LoVo (cell line): ENCODE results near the gene RPL37A.
A peak's percentile ranks its signal among the peaks of the same experiment; 100 is the strongest.

Experiments
- DNase-seq: peaks from one replicate; pipeline ENCODE4 v3.0.0-alpha.2; 2016; ENCODE audit warnings: low spot score

Gene RPL37A

DNA sequence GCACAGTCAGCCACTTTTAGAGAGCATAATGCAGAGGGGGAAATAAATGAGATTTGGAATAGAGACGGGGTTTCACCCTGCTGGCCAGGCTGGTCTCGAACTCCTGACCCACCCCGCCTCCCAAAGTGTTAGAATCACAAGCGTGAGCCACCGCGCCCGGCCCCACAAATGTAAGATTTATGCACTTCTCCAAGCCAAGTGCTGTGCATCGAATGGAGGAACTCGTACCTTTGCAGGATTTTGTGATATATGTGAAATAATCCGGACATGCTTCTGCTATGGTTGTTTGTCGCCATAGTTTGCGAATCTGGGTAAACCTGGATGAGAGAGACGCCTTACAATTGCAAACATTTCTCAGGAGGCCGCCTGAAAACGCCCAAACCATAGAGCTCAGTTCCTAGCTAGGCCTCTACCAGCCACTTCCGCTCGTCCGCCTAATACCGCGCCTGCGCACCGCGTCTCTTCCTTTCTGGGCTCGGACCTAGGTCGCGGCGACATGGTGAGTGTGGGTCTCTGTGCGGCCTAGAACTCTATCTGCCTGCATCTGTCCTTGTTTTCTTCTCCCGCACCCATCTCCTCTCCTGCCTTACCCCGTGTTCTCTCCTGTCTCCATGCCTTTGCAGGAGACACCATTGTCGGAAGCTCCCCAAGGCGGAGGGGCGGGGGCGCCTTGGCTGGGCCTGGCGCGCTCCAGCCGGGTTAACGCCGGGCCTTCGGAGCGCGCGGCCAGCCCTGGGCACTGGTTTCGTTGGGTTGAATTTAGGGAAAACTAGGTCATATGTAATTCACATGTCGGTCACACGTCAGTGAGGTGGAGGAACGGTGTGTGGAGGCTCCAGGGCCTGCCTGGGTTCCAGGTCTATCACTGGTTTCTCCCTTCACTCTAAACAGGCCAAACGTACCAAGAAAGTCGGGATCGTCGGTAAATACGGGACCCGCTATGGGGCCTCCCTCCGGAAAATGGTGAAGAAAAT lies at the start of gene RPL37A:
TSS of gene RPL37A (plus strand) at position 466 of the 974 bp plus-strand sequence. CDS start at position 497, 31 bp downstream.
- DNase-seq = peak; percentile 97

DNA sequence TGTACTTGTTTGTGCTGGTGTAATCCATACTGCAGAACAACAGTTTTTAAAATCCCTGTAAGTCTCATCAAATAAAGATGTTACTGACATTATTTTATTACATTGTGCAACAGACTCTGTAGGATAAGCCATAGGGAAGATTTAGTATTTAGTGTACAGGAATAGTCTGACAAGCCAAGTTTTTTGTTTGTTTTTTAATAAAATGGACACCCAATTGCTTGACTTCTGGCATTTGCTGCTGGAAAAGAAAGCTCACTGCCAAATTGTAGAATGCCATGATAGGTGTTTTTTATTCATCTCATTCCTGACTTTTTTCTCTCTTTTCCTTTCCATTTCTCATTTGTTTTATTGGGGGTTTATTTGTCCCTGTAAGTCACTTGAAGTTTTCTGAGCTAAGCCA lies 48.3 kb upstream of the RPL37A start:
- DNase-seq = no peak

DNA sequence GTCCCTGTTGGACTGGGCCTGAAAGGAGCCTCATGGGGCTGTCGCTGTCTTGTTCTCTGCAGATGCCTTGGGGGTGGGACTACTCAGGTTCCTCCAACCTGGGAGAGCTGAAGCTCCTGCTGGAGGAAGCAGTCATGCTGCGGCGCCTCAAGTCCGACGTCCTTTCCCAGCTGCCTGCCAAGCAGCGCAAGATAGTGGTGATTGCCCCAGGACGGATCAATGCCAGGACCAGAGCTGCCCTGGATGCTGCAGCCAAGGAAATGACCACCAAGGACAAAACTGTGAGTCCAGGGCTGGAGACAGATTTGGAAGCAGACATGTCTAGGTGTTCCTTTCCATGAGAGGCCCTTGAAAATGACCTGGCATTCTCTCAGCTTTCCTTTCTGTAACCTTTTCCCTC lies 47.9 kb upstream of the RPL37A start:
- DNase-seq = no peak

DNA sequence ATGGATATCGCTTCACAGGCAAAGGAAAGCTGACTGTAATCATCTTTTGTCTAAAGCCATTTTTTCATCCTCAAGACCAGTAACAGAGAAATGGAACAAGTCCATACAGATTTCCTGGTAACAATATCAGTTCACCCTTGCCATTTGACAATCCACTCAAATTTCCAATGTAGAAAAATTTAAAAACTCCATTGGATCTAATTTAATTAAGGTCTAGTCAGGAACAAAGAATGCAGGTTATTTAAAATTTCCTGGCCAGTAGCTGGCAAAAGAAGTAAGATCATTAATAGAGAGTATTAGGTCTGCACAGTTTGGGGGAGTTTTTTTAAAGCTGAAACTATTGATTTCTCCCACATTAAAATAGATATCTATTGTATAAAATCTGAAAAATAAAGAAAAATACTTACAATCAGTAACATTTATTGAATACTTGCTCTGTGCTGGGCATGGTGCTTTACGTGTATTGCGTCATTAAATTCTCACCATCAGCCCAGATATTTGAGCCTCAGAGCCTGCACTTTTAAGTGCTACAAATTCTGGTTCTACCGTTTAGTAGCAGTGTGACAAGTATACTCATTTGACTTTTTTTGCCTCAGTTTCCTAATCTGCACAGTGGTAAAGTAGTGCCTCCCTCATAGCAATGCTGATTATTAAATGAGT lies 44.6 kb upstream of the RPL37A start:
- DNase-seq = no peak

DNA sequence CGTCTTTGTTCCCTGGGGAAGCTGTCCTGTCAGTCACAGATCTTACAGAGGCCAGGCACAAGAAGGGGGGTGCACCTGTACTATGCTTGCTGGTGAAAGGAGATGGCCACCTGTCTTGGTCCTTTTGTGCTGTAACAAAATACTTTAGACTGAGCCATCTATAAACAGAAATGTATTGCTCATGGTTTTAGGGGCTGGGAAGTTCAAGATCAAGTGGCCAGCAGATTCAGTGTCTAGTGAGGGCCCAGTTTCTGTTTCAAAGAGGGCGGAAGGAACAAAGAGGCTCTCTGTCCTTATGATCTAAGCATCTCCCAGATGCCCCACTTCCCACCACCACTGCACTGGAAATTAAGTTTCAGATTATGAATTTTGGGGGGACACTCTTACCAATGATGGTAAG lies 35.5 kb upstream of the RPL37A start:
- no peak for DNase-seq

DNA sequence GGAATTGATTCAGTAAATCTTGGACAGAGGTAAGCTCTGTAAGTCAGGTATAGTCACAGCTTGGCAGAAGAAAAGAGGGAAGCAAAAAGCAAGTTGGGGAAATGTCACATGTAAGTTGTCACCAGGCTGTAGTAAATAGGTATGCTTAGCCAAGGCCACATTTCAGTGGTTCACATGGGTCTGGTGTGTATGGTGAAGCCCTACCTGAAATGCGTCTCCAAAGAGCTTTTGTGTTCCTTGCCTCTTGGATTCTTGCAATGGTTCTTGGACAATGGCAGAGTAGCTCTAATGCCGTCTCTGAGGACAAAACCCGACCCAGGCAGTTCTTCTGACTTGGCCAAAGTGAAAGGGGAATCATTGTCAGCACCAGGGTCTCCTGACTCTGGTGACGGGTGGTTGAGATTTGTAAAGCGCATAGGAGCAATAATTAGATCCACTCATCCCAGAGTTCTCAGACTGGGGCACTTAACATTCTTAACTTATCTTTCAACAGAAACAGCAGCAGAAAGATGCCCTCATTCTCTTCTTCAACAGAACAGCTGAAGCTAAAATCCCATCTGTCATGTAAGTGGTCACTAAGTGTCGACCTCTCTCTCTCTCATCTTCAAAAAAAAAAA lies 34.4 kb upstream of the RPL37A start:
- DNase-seq = no peak

DNA sequence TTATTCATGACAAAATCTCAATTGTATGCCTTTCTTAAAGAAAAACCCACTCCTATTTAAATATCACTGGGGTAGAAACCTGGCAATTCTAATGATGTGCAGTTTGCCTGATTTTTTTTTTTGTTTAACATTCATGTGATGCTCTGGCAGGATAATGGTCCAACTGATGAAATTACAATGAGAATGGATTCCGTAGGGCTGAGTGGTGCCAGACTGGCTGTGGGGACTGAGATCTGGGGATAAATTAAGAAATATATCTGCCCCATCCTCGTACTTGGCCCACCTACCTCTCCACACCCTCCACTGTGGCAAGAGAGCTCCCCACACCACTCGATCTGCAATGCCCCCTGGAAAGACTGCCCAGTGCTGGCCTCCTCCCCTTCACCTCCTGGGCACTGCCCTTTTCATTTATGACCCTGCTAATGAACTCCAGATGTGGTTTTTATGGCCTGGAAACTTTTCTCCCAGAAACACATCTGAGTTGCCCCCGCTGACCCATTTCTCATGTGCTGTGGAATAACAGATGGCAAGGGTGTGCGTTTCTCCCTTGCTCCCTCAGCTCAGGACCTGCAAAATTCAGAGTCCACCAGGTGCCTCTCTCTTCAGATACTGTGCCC lies 33.0 kb upstream of the RPL37A start:
- no peak for DNase-seq

DNA sequence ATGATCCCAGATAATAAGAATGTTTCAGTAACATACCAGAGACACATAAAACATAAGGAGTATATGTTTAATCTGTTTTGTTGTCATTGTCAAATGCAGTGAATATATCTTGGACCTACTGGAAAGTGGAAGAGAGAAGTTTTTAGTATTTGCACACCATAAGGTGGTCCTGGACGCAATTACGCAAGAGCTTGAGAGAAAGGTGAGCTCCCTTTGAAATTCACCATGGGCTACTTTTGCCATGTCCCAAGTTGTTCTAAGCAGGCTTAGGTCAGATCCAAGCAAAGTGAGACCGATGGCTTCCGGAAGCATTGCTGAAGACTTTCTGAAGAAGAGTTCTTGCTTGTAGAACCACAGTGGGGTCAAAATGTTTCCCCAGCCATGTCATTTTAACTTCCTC lies 30.8 kb upstream of the RPL37A start:
- DNase-seq = no peak

DNA sequence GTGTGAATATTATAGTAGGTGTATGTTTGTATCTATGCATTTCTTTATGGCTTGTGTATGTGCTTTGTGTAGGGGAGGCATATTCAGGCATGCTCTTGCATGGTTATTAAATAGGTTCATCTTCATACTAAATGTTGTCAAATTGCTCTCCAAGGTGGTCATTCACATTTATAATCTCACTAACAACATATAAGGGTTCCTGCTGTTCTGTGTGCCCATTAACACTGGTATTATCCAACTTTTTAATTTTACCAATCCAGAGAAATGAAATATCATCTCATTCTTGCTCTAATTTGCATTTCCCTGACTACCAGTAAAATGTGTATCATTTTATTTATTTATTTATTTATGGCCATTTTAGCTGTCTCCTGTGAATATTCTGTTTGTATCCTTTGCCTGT lies 29.0 kb upstream of the RPL37A start:
- DNase-seq = no peak

DNA sequence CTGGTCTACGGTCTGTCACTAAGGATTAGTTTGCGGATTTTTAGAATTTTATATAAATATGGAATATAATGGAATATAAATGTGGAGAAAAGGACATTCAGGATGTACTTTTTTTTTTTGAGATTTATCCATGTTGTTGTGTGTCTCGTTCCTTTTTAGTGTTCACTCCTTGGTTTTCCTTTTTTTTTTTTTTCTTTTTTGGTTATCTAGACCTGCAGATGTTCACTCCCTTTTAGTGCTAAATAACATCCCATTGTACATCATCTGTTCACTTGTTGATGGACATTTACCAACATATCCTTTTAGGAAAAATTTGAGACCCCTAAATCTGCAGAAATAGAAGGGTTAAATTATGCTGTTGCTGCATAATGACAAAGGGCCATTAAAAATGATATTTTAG lies 25.5 kb upstream of the RPL37A start:
- DNase-seq = no peak

DNA sequence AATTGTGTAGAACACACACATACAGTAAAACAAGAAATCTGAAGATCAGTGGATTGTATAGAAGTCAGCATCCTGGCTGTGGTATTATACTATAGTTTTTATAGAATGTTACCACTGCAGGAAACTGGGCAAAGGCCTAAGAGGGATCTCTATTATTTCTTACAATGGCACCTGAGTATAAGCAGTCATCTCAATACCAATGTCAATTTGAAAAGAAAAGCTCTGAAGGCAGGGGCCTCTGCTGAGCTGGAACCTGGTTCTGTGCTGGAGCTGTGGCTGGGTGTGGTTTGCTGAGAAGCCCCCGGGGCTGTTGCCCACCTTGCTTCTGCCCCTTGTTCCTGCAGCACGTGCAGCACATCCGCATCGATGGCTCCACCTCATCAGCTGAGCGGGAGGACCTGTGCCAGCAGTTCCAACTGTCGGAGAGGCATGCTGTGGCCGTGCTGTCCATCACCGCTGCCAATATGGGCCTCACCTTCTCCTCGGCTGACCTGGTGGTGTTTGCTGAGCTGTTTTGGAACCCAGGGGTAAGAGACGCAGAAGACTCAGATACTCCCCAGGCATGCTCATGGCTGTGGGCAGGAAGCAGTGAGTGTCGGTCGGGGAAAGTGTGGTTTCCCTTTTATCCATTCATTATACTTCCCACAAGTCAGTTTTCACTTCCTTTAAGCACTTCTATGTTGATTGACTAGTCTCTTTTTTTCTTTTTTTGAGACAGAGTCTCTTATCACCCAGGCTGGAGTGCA lies 23.5 kb upstream of the RPL37A start:
- no peak for DNase-seq

DNA sequence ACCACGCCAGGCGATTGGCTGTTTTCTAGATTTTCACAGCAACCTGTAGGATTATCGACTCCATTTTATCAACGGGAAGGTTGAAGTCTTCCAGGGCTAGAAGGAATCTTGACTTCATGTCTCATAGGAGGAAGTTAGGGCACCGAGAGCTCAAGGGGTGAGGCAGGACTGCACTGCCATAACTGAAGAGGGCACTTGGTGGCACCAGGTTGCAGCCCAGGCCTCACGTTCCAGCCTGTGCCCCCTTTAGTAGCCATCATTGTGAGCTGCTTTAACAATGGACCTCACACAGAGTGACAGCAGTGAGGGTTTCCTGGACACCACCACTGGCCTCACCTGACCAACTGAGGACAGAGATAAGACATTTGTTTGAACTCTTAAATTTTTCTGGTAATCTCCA lies 22.9 kb upstream of the RPL37A start:
- no peak for DNase-seq

DNA sequence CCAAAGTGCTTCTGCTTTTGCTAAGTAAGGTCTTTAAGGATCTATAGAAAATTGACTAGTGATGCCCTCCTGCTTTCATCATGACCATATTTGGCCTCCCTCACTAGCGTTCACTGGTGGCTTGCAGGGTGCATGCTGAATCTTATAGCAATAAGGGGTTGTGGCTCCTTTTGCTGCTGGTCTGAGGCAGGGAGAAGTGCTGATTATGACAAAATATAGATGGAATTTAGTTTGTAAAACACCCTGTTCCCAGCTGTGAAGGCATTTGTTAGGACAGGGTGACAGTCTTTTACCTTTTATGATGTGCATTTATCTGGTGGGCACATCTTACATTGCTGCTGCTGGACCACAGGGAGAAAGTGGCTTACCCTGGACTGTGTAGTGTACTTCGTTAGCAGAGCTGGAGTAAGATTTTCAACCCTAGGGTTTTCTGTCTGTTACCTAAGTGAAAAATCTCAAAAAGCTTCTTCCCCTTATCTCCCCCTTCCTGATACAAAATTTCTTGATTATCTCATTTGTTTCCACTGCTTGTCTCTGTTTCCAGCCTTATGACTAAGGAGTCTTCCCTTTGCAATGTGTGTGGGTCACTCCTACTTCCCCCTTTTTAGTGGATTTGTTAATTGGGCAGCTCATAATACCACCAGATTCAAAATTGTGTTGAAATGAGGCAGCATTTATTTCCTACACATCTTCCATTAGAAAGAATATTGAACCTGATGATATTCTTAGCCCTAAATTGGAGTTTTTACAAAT lies 21.2 kb upstream of the RPL37A start:
- no peak for DNase-seq

DNA sequence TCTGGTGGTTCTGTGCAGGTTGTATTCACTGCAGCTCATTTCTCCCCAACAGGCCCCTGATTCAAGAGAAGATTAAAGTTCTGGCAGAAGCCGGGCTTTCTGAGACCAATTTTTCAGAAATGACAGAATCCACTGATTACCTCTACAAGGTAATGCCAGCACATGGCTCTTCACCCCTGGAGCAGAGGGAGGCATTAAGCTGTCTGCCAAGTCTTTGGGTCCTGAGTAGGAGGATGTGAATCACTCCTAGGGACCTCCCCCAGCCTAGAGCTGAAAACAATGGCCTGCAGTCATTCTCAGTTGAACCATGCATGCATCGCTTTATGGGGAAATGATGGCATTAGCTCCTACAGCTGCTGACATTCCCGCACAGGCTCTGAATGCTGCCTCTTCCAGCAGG lies 20.5 kb upstream of the RPL37A start:
- no peak for DNase-seq

DNA sequence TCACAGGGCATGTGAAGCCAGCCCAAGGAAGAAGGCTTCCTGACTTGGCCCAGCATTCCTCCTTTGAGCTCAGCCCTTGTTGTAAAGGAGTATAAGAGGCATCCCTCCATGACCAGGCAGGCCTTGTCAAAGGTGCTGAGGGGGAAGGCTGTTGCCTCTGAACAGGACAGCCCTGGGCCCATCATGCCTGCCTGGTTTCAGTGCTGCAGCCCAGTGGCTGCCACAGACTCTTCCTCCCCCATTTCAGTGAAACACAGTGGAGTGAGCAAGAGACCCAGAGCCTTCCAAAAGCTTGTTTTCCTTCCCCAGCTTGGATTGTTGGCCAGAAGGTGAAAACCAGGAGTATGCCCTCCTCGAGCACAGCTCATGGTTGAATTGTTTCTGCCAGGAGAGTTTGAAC lies 19.9 kb upstream of the RPL37A start:
- DNase-seq = no peak

DNA sequence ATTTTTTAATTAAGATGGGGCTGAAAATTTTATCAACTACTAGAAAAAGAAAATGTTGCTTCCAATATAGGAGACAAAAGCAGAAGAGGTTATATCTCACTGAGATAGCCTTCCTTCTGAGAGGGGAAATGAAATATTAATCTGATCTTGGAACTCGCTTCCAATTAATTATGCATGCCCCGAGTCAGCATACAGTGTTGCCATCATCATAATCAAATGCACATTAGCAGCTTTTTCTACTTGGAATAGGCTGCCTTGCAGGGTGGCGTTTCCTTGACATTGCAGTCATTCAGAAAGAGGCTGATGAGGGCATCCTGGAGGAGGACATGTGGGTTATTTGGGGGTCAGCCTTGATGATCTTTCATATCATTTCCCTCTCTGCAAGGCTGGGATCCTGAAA lies 18.4 kb upstream of the RPL37A start:
- DNase-seq = no peak

DNA sequence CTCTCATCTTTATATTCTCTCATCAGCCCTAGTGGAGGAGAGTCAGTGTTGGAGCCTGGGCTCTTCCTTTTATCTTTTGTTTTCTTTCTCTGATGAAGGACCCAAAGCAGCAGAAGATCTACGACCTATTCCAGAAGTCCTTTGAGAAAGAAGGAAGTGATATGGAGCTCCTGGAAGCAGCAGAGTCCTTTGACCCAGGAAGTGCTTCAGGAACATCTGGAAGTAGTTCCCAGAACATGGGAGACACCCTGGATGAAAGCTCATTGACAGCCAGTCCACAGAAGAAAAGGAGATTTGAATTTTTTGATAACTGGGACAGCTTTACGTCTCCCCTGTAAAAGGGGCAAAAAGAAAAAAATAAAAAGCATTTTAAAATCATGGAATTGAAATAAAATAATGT lies 16.0 kb upstream of the RPL37A start:
- no peak for DNase-seq

DNA sequence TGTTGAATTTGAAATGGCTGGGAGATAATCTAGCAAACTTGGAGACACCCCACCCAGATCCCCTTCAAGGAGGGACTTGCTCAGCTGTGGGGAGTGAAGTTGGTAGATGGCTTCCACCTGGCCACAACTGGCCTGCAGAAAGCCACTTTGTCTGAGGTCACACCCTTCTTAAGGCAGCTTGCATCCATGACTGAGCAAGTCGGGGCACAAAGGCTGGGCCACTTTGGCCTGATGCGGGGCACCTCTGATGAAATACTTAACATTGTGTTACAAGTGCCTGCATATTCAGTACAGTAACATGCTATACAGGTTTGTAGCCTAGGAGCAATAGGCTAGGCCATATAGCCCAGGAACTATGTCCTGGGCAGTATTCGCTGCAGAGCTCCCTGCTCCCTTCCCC lies 13.4 kb upstream of the RPL37A start:
- DNase-seq = no peak

DNA sequence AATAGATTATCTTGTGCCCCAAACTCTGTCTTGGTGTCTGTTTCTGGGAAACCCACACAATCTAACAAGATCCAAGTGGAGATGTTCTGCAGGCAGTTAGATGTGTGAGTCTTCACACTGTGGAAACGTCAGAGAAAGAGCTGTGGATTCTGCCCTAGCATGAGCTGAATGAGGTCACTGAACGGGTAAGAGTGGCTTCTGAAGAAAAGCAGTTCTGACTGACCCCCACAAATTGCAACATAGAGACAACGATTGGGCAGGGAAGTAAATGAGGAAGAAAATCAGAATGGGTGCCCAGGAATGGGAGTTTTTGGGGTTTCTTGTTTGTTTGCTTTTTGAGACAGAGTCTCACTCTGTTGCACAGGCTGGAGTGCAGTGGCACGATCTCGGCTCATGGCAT lies 12.9 kb upstream of the RPL37A start:
- no peak for DNase-seq

DNA sequence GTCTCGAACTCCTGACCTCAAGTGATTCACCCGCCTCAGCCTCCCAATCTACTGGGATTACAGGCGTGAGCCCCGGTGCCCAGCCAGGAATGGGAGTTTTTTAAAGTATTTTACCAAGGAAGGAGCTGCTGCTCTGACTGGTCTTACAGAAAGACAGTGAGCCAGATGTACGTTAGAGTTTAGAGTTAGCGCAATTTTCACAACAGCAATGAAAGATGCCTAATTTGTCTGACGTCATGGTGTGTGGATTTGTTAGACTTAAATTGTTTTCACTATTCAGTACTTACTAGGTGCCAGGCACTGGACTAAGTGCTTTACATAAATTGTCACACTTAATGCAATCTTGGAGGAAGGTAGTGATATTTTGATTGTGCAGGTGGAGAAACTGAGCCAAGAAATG lies 12.4 kb upstream of the RPL37A start:
- no peak for DNase-seq

DNA sequence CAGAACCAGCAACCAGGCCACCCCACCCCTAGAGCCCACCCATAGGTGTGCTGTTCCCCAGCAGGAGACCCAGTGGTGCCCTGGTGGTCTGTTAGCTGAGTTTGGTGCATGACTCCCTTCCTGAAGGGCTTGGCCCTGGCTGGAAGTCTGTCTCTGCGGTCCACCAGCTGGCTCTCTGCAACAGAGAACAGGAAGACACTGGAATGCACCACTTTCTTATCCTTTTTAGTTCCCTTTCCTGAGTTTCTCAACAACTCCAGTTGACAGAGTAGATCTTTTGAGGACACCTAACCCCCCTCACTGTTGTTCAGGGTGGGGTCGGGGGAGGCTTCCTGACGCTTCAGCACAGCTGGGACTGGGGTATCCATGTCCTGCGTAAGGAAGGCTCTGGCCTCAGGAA lies 11.9 kb upstream of the RPL37A start:
- DNase-seq = no peak
